NCI-H1930 (cell line): Measurements from ENCODE around the gene PHRF1.
A peak's percentile ranks its signal among the peaks of the same experiment; 100 is the strongest.

ENCODE experiments used
- DNase-seq, 2 experiments: peaks; one replicate each; lab custom pipeline; 2025; lab: John Stamatoyannopoulos, UW

Gene PHRF1

GRCh38 chr11:575996-576768 lies at the start of gene PHRF1:
TSS of gene PHRF1 (plus strand) at chr11:576470. CDS start at chr11:581513, 5,043 bp downstream.
- DNase-seq, result peak; percentile 96 to 99

- DNase-seq, result no peak
These were observed 48.0 kb upstream of the PHRF1 start for GRCh38 chr11:528166-528814.

- DNase-seq, result no peak
These were observed 47.2 kb upstream of the PHRF1 start for GRCh38 chr11:528815-529727.

DNA sequence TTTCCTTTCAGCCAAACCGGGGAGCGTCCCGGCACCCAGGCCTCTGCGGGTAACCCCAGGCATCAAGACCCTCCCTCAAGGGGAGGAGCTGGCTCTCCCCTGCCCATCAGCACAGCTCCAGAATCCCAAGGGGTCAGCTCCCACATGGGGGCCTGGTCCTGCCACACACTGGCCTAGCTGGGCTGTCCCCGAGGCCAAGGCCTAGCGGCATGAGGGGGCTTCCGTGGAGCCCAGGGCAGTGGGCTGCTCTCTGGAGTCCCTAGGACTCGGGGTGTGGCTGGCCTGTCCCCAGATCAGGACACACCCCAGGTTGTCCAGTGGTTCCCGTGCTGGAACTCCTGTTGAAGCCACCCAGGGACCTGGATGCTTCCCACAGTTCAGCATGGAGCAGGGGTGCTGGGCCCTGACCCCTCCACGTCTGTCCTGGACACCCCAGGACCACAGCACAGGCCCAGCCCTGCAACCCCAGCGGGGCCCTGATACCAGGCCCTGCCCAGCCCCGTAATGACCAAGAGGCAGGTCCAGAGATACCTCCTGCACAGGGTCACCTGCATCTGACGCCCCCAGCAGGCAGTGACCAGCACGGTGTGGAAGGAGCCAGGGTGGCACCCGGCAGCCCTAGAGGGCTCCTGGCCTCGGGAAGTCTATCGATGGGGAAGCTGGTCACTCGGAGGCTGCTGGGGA lies 46.4 kb upstream of the PHRF1 start:
- no peak for DNase-seq

GRCh38 chr11:530960-531831 lies 45.1 kb upstream of the PHRF1 start:
- DNase-seq, result no peak

DNA sequence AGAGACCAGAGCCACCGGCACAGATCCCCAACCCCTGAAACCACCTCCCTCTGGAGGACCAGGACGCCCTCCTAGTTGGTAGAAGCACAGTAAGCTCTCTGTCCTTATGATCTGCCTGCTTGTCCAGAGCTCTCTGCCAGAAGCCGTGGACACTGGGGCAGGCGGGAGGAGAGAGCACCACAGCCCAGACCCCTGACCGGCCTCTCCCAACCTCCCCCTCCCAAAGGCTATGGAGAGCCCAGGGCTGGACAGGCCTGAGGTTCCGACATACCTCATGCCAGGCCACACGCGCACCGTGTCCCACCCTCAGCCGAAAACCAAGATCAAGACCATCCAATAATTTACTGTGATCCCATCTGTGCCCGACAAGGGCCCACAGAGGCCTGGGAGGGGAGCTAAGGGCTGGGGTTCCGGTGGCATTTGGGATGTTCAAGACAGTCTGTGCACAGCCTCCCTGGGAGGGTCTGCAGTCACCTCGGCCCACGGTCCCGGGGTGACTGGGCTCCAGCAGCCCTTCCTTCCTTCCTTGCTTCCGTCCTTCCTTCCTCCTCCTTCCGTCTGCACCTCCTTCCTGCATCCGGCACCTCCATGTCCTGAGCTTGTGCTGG lies 44.2 kb upstream of the PHRF1 start:
- DNase-seq, result no peak

- DNase-seq, result no peak
These were observed 43.7 kb upstream of the PHRF1 start for GRCh38 chr11:532527-532985.

DNA sequence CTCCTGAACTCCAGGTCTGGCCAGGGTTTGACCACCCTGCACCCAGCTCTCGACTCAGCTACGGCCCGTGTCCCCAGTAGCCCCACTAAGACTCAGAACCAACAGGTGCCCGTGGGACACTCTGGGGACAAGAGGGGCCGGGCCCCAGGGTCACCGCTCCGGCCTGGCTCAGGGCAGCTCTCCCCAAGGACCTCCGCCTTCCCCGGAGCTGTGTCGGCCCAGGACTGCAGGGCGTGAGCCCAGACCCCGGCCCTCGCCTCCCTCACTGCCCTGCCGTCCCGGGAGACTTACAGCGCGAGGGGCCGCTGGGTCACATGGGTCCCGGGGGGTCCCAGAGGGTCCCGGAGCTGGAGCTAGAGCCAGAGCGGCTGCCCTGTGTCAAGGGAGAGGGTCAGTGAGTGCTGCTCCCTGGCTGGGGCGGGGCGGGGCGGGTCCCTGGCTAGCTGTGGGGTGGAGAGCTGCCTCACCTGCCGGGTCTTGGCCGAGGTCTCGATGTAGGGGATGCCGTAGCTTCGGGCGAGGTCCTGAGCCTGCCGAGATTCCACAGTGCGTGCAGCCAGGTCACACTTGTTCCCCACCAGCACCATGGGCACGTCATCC lies 43.2 kb upstream of the PHRF1 start:
- no peak for DNase-seq

- DNase-seq, result no peak
These were observed 42.5 kb upstream of the PHRF1 start for GRCh38 chr11:533586-534395.

DNA sequence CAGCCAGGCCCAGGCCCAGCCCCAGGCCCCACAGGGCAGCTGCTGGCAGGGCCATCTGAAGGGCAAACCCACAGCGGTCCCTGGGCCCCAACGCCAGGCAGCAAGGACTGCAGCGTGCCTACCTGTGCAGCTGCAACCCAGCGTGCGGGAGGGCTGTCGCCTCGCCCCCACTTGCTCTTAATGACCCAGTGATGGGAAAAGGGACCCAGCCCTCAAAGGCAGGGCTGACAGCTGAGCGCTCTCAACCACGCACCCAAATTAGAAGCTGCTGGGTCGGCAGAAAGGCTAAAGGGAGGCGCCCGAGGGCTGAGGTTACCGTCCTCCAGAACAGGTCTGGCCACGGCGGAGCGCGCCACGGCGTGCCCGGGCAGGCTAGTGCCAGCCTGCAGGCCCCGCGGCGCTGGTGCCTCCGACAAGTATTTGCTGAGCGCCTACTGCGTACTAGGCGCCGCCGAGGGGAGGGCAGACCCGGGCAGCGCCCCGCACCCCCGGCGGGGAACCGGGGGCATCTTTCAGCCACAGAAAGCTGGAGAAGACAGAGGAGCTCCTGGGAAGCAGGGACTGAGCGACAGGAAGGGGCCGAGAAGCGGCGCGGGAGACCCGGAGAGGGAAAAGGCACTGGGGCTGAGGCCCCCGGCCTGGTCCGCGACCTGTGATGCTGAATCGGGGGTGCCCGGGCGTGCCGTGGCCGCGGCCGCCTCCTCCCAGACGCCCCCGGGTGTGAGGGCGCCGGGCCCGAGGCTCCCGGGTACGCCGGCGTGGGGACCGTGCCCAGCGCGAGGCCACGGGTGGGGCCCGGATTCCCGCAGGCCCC lies 41.7 kb upstream of the PHRF1 start:
- DNase-seq, result no peak

- peak in 1 of 2 experiments; percentile 90 for DNase-seq
These were observed 41.1 kb upstream of the PHRF1 start for GRCh38 chr11:535210-535518.

GRCh38 chr11:535519-536454 lies 40.5 kb upstream of the PHRF1 start, which contains the start of gene HRAS:
TSS of gene HRAS (minus strand) at chr11:535576.
- DNase-seq, result peak; percentile 98 to 100

- DNase-seq, result peak; percentile 96 to 98
These were observed 39.2 kb upstream of the PHRF1 start, which contains the start of gene LRRC56 for GRCh38 chr11:536841-537621. TSS of gene LRRC56 (plus strand) at chr11:537527. CDS start at chr11:540685, 3,158 bp downstream.

- no peak for DNase-seq
These were observed 38.4 kb upstream of the PHRF1 start for GRCh38 chr11:537622-538430.

DNA sequence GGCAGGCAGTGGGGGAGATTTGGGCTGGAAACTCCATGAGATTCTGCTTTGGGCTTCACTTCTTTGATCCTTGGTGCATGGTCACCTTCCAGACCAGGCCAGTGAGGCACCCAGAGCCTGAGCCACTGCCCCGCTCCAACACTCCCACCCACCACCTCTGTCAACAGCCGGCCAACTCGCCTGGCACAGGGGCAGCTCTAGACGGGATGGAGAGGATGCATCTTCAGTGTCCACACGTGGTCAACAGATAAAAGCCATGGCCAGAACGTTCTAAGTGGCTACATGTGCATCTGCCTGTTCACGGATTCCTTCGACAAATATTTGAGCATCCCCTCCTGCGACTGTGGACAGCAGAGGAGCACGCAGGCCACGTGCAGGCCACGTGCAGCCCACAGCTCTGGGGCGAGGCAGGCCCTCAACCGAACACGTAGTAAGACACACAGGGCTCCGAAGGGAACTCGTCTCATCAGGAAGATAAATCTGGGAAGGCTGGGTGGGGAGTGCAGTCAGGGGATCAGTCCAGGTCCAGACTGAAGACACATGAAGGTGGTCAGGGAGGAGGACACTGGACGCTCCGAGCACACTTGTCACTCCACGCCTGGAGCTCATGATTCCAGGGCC lies 37.7 kb upstream of the PHRF1 start:
- DNase-seq, result no peak
